Natural killer cell (primary cell): Measurements from ENCODE around the gene CDC123. TPM values are rescaled to one million over a fixed set of nuclear protein-coding genes. Genes with fewer than 3 reads are reported as not detected.

Experiments used
- ATAC-seq, 3 donors: fragments of 150-1000 bp in 2 of 3; fragments of 200-7000 bp in 1 of 3; cut with Tn5 transposase; 1 replicate in 1 of 3; 2 replicates in 2 of 3; pipeline ENCODE4 v1.10.0; 2021; ENCODE audit warnings: mild to moderate bottlenecking in 2 of 3, moderate library complexity in 2 of 3
- DNase-seq, 2 donors: peaks; one replicate each; pipeline versions ENCODE4 v3.0.0 to v3.0.0-alpha.2; 2013 to 2021; ENCODE audit warnings: mixed read lengths in 1 of 2
- H3K27ac ChIP-seq: one replicate; pipeline ENCODE4 v1.5.1; 2013; ENCODE audit warnings: mild to moderate bottlenecking, low read length
- H3K27me3 ChIP-seq: one replicate; pipeline ENCODE4 v1.6.1; 2013; ENCODE audit warnings: low read length; ENCODE audit not compliant: control insufficient read depth, insufficient read depth
- H3K36me3 ChIP-seq: one replicate; pipeline ENCODE4 v1.6.1; 2013; ENCODE audit warnings: low read length; ENCODE audit not compliant: control insufficient read depth, insufficient read depth
- H3K4me1 ChIP-seq: one replicate; pipeline ENCODE4 v1.6.1; 2013; ENCODE audit warnings: low read length; ENCODE audit not compliant: control insufficient read depth, insufficient read depth
- H3K4me3 ChIP-seq: one replicate; pipeline ENCODE4 v1.5.1; 2013; ENCODE audit warnings: low read length
- H3K9me3 ChIP-seq: one replicate; pipeline ENCODE4 v1.6.1; 2013; ENCODE audit warnings: low read length; ENCODE audit not compliant: control insufficient read depth, insufficient read depth
- H3K27ac Mint-ChIP-seq, 2 donors: one replicate each; pipeline ENCODE4 v1.8.0; 2022; ENCODE audit warnings: mild to moderate bottlenecking in 2 of 2, mixed read lengths in 2 of 2, moderate library complexity in 1 of 2
- H3K27me3 Mint-ChIP-seq, 2 donors: one replicate each; pipeline ENCODE4 v1.8.0; 2022; ENCODE audit warnings: low read depth in 2 of 2, mixed read lengths in 2 of 2
- H3K36me3 Mint-ChIP-seq: one replicate; pipeline ENCODE4 v1.8.0; 2022; ENCODE audit warnings: mixed read lengths
- H3K4me1 Mint-ChIP-seq, 2 donors: one replicate each; pipeline ENCODE4 v1.8.0; 2022; ENCODE audit warnings: mixed read lengths in 2 of 2
- H3K4me3 Mint-ChIP-seq: one replicate; pipeline ENCODE4 v1.8.0; 2022; ENCODE audit warnings: mild to moderate bottlenecking, moderate library complexity, mixed read lengths
- H3K9me3 Mint-ChIP-seq, 2 donors: one replicate each; pipeline ENCODE4 v1.8.0; 2022; ENCODE audit warnings: mixed read lengths in 2 of 2
- CTCF ChIP-seq: fragments of 200-600 bp; IDR thresholded peaks from one replicate; pipeline ENCODE4 v1.8.0; 2022; ENCODE audit warnings: antibody characterized with exemption
- WGBS: methylation state at CpG from one replicate; pipeline ENCODE4 v1.1.7; 2013; ENCODE audit warnings: missing lambda C conversion rate; ENCODE audit not compliant: insufficient coverage; 5-methylcytosine and 5-hydroxymethylcytosine counted together
- intact Hi-C: fragments of 100-400 bp; cut with micrococcal nuclease; formaldehyde crosslinking; loops from one replicate; pipeline ENCODE4 v1.14.2; 2022
- total RNA-seq, 4 donors: library from RNA; stranded (reverse); fragments of 120-200 nt in 1 of 4; gene quantifications; one replicate each; pipeline versions ENCODE4 v1.2.3 to v1.2.4, GENCODE V29; 2013 to 2022

Gene CDC123
- total RNA-seq, 3 donors from 2014 or later (not counting 1 experiment from before 2014, with no cell fraction given): 45.8 to 53.3 (median 47.6) TPM

- Mint-ChIP-seq H3K4me3 (no peak overlapping the region), H3K9me3 (no peaks in the 10 kb centered on the region), H3K4me1 (no peaks in the 10 kb centered on the region), H3K27ac (no peak overlapping the region), H3K36me3 (peaks cover 27% of the 10 kb centered on the region), H3K27me3 (no peaks in the 10 kb centered on the region)
- H3K36me3 ChIP-seq: peaks cover 64% of the 10 kb centered on the region
- H3K9me3 ChIP-seq: no peaks in the 10 kb centered on the region
- intact Hi-C loops: no loop called here
- 100% methylated on average over 2 of the region's 3 CpGs for WGBS
- no peak overlapping the region for H3K27ac ChIP-seq
- H3K4me1 ChIP-seq: no peaks in the 10 kb centered on the region
- no peak for DNase-seq
- H3K27me3 ChIP-seq: no peaks in the 10 kb centered on the region
- no peak for ATAC-seq
- TF ChIP-seq CTCF: no peak
- no peak overlapping the region for H3K4me3 ChIP-seq
These were observed 39.2 kb downstream of the CDC123 start for GRCh38 chr10:12235116-12235694.

GRCh38 chr10:12235796-12236195 is 39.8 kb downstream of the CDC123 start:
- peaks cover 27% of the 10 kb centered on the region for H3K36me3 Mint-ChIP-seq
- WGBS: 100% methylated on average over 4 of the region's 4 CpGs
- TF ChIP-seq CTCF: no peak

GRCh38 chr10:12237265-12238220 is 41.6 kb downstream of the CDC123 start:
- H3K27ac Mint-ChIP-seq: no peak overlapping the region

More at GRCh38 chr10:12235796-12236195, 39.8 kb downstream of the CDC123 start:
- H3K27ac Mint-ChIP-seq: no peak overlapping the region
- ATAC-seq: no peak
- no peaks in the 10 kb centered on the region for H3K27me3 Mint-ChIP-seq
- Histone ChIP-seq H3K27me3 (no peaks in the 10 kb centered on the region), H3K27ac (no peak overlapping the region), H3K4me3 (no peak overlapping the region), H3K36me3 (peaks cover 64% of the 10 kb centered on the region), H3K4me1 (no peaks in the 10 kb centered on the region), H3K9me3 (no peaks in the 10 kb centered on the region)
- DNase-seq: no peak
- H3K4me1 Mint-ChIP-seq: peaks cover 0 to 3% of the 10 kb centered on the region in 2 donors
- H3K4me3 Mint-ChIP-seq: no peak overlapping the region
- H3K9me3 Mint-ChIP-seq: no peaks in the 10 kb centered on the region
- intact Hi-C loops: no loop called here

More at GRCh38 chr10:12237265-12238220, 41.6 kb downstream of the CDC123 start:
- WGBS: 93% methylated on average over 8 of the region's 13 CpGs
- no peaks in the 10 kb centered on the region for H3K9me3 Mint-ChIP-seq
- no peak for DNase-seq
- Histone ChIP-seq H3K27ac (no peak overlapping the region), H3K4me3 (no peak overlapping the region), H3K36me3 (peaks cover 50% of the 10 kb centered on the region), H3K4me1 (peaks cover 9% of the 10 kb centered on the region), H3K9me3 (no peaks in the 10 kb centered on the region), H3K27me3 (no peaks in the 10 kb centered on the region)
- H3K36me3 Mint-ChIP-seq: peaks cover 21% of the 10 kb centered on the region
- no peak for ATAC-seq
- H3K4me3 Mint-ChIP-seq: no peak overlapping the region
- intact Hi-C loops: no loop called here
- H3K27me3 Mint-ChIP-seq: no peaks in the 10 kb centered on the region
- no peak for TF ChIP-seq CTCF
- H3K4me1 Mint-ChIP-seq: peaks cover 16 to 18% of the 10 kb centered on the region in 2 donors
